OCI-LY1 (cell line): Measurements from ENCODE around the gene BLOC1S6.

ENCODE experiments used
- H2AFZ ChIP-seq: fragments of 200-600 bp; sonication (generic), shearing (Covaris generic); 2 replicates; pipeline ENCODE4 v1.6.0; 2014; ENCODE audit warnings: antibody characterized with exemption, mild to moderate bottlenecking, low read length
- H3F3A ChIP-seq: fragments of 200-600 bp; sonication (generic), shearing (Covaris generic); 2 replicates; pipeline ENCODE4 v1.6.0; 2014; ENCODE audit warnings: mild to moderate bottlenecking, antibody characterized with exemption, low read length, moderate library complexity; ENCODE audit not compliant: insufficient read depth
- H3K27ac ChIP-seq: fragments of 200-600 bp; sonication (generic); 2 replicates; pipeline ENCODE4 v1.5.1; 2014; ENCODE audit warnings: low read length, mixed run types, mild to moderate bottlenecking, low read depth; ENCODE audit not compliant: poor library complexity, severe bottlenecking
- H3K27me3 ChIP-seq: fragments of 200-600 bp; sonication (generic); 2 replicates; pipeline ENCODE4 v1.6.0; 2014; ENCODE audit warnings: antibody characterized with exemption, mild to moderate bottlenecking, low read length, moderate library complexity; ENCODE audit not compliant: insufficient read depth
- H3K36me3 ChIP-seq: fragments of 200-600 bp; sonication (generic); 2 replicates; pipeline ENCODE4 v1.6.1; 2014; ENCODE audit warnings: mild to moderate bottlenecking, antibody characterized with exemption, low read length, moderate library complexity, mixed read lengths; ENCODE audit not compliant: insufficient read depth
- H3K4me1 ChIP-seq: fragments of 200-600 bp; sonication (generic); 2 replicates; pipeline ENCODE4 v1.5.1; 2014; ENCODE audit warnings: mild to moderate bottlenecking, low read length, moderate library complexity; ENCODE audit not compliant: insufficient read depth, severe bottlenecking
- H3K4me2 ChIP-seq: fragments of 200-600 bp; sonication (generic), shearing (Covaris generic); 2 replicates; pipeline ENCODE4 v1.6.1; 2014; ENCODE audit warnings: low read length
- H3K4me3 ChIP-seq: fragments of 200-600 bp; sonication (generic); 2 replicates; pipeline ENCODE4 v1.5.1; 2014; ENCODE audit warnings: low read length, low read depth, mild to moderate bottlenecking, mixed read lengths; ENCODE audit not compliant: poor library complexity, severe bottlenecking
- H3K79me2 ChIP-seq: fragments of 200-600 bp; shearing (Covaris generic); 2 replicates; pipeline ENCODE4 v1.6.1; 2016; ENCODE audit warnings: mixed run types, low read length, mixed read lengths; ENCODE audit not compliant: insufficient read depth
- H3K9ac ChIP-seq: fragments of 200-600 bp; sonication (generic), shearing (Covaris generic); 2 replicates; pipeline ENCODE4 v1.6.1; 2014; ENCODE audit warnings: mild to moderate bottlenecking, low read length, mixed read lengths
- H3K9me2 ChIP-seq: fragments of 200-600 bp; sonication (generic), shearing (Covaris generic); 2 replicates; pipeline ENCODE4 v1.6.1; 2014; ENCODE audit warnings: low read depth, mild to moderate bottlenecking, low read length, mixed read lengths
- H3K9me3 ChIP-seq: fragments of 200-600 bp; shearing (Covaris generic); 2 replicates; pipeline ENCODE4 v1.6.1; 2014; ENCODE audit warnings: low read length, mixed read lengths
- H4K20me1 ChIP-seq: fragments of 200-600 bp; sonication (generic), shearing (Covaris generic); 2 replicates; pipeline ENCODE4 v1.6.0; 2016; ENCODE audit warnings: mild to moderate bottlenecking, low read length; ENCODE audit not compliant: insufficient read depth
- CTCF ChIP-seq: fragments of 200-600 bp; sonication (generic), shearing (Covaris generic); IDR thresholded peaks from 2 replicates; pipeline ENCODE4 v1.5.1; 2017; ENCODE audit warnings: mild to moderate bottlenecking, antibody characterized with exemption, low read length, moderate library complexity, mixed read lengths
- EZH2 ChIP-seq: fragments of 200-600 bp; sonication (generic), shearing (Covaris generic); IDR thresholded peaks from 2 replicates; pipeline ENCODE4 v1.8.0; 2017; ENCODE audit warnings: borderline replicate concordance, mixed run types, mild to moderate bottlenecking, antibody characterized with exemption, low read length, moderate library complexity, mixed read lengths

The BLOC1S6 gene

GRCh38 chr15:45645026-45645980 is 58.1 kb downstream of the BLOC1S6 start:
- H3K9ac ChIP-seq: no peak overlapping the region
- TF ChIP-seq EZH2: no peak
- TF ChIP-seq CTCF: no peak
- no peaks in the 10 kb centered on the region for H3K9me3 ChIP-seq
- no peaks in the 10 kb centered on the region for H4K20me1 ChIP-seq
- no peaks in the 10 kb centered on the region for H3K79me2 ChIP-seq
- H3K4me1 ChIP-seq: no peaks in the 10 kb centered on the region
- H3K4me2 ChIP-seq: no peak overlapping the region
- no peaks in the 10 kb centered on the region for H3K27me3 ChIP-seq
- no peaks in the 10 kb centered on the region for H3K36me3 ChIP-seq
- no peaks in the 10 kb centered on the region for H3K9me2 ChIP-seq
- no peaks in the 10 kb centered on the region for H3F3A ChIP-seq
- no peak overlapping the region for H3K4me3 ChIP-seq
- no peak overlapping the region for H3K27ac ChIP-seq
- H2AFZ ChIP-seq: no peak overlapping the region

- H3K4me2 ChIP-seq: no peak overlapping the region
These were observed 59.0 kb downstream of the BLOC1S6 start for GRCh38 chr15:45646220-45646619.

GRCh38 chr15:45647828-45648227 is 60.6 kb downstream of the BLOC1S6 start:
- H3K4me2 ChIP-seq: no peak overlapping the region
- H4K20me1 ChIP-seq: no peaks in the 10 kb centered on the region
- TF ChIP-seq CTCF (no peak), EZH2 (no peak)
- H3K27ac ChIP-seq: no peak overlapping the region
- H3K9me2 ChIP-seq: no peaks in the 10 kb centered on the region
- H3K79me2 ChIP-seq: no peaks in the 10 kb centered on the region
- no peaks in the 10 kb centered on the region for H3K9me3 ChIP-seq
- no peaks in the 10 kb centered on the region for H3K4me1 ChIP-seq
- no peak overlapping the region for H3K4me3 ChIP-seq
- no peak overlapping the region for H3K9ac ChIP-seq
- no peak overlapping the region for H2AFZ ChIP-seq
- no peaks in the 10 kb centered on the region for H3K27me3 ChIP-seq
- no peaks in the 10 kb centered on the region for H3F3A ChIP-seq
- H3K36me3 ChIP-seq: no peaks in the 10 kb centered on the region

More at GRCh38 chr15:45646220-45646619, 59.0 kb downstream of the BLOC1S6 start:
- H2AFZ ChIP-seq: no peak overlapping the region
- H4K20me1 ChIP-seq: no peaks in the 10 kb centered on the region
- no peak overlapping the region for H3K9ac ChIP-seq
- no peaks in the 10 kb centered on the region for H3F3A ChIP-seq
- H3K9me3 ChIP-seq: no peaks in the 10 kb centered on the region
- no peak for TF ChIP-seq CTCF
- TF ChIP-seq EZH2: no peak
- no peak overlapping the region for H3K4me3 ChIP-seq
- H3K36me3 ChIP-seq: no peaks in the 10 kb centered on the region
- H3K27me3 ChIP-seq: no peaks in the 10 kb centered on the region
- no peaks in the 10 kb centered on the region for H3K9me2 ChIP-seq
- no peaks in the 10 kb centered on the region for H3K4me1 ChIP-seq
- no peak overlapping the region for H3K27ac ChIP-seq
- H3K79me2 ChIP-seq: no peaks in the 10 kb centered on the region
